H1 (cell line): ENCODE results near the gene UPB1.

Source experiments
- CEBPB ChIP-seq: IDR thresholded peaks from 2 replicates; pipeline ENCODE4 v1.6.1; 2012; ENCODE audit warnings: low read depth, low read length
- EGR1 ChIP-seq: IDR thresholded peaks from 2 replicates; pipeline ENCODE4 v1.6.1; 2011; ENCODE audit warnings: low read depth, low read length, borderline replicate concordance
- EP300 ChIP-seq, 2 experiments: IDR thresholded peaks; 1 replicate in 1 of 2; 2 replicates in 1 of 2; pipeline ENCODE4 v1.6.1; 2011 to 2012; ENCODE audit warnings: low read depth in 2 of 2, low read length in 2 of 2, mild to moderate bottlenecking in 2 of 2, borderline replicate concordance in 1 of 2, inconsistent platforms in 1 of 2, moderate library complexity in 1 of 2
- POLR2A ChIP-seq, 2 experiments: IDR thresholded peaks; 1 replicate in 1 of 2; 2 replicates in 1 of 2; pipeline ENCODE4 v1.6.1; 2011; ENCODE audit warnings: low read depth in 2 of 2, low read length in 2 of 2, mild to moderate bottlenecking in 2 of 2; ENCODE audit errors: control extremely low read depth in 1 of 2
- TCF12 ChIP-seq: IDR thresholded peaks from 2 replicates; pipeline ENCODE4 v1.6.1; 2011; ENCODE audit warnings: low read depth, mild to moderate bottlenecking, low read length

- TF ChIP-seq CEBPB (no peak), EGR1 (no peak), EP300 (IDR thresholded peaks at IDR 0.05; ENCODE audit: borderline replicate concordance in 1 of 2, low read depth in 2 of 2, low read length in 2 of 2) (no peak), POLR2A (IDR thresholded peaks at IDR 0.05; ENCODE audit: control extremely low read depth in 1 of 2, low read depth in 2 of 2, low read length in 2 of 2) (no peak), TCF12 (no peak)
Measured at GRCh38 chr22:24497841-24498258, 2.7 kb downstream of the UPB1 start.
